Sigmoid colon (tissue), 7 donors: ENCODE results near the gene CD52. TPM values are rescaled to one million over a fixed set of nuclear protein-coding genes. Genes with fewer than 3 reads are reported as not detected.

Experiments used
- DNase-seq: peaks from one replicate; pipeline ENCODE4 v3.0.0-alpha.2; 2019
- H3K27ac ChIP-seq, 4 donors: fragments of 200-600 bp; sonication (generic); one replicate each; pipeline ENCODE4 v1.5.1; 2016 to 2019; ENCODE audit warnings: mild to moderate bottlenecking in 1 of 4
- H3K27me3 ChIP-seq, 3 donors: fragments of 200-600 bp; sonication (generic); one replicate each; pipeline ENCODE4 v1.5.1; 2019; ENCODE audit warnings: mild to moderate bottlenecking in 1 of 3
- H3K36me3 ChIP-seq, 4 donors: fragments of 200-600 bp; sonication (generic); one replicate each; pipeline ENCODE4 v1.5.1; 2016 to 2019
- H3K4me1 ChIP-seq, 4 donors: fragments of 200-600 bp; sonication (generic); one replicate each; pipeline ENCODE4 v1.5.1; 2017 to 2019
- H3K4me3 ChIP-seq, 4 donors: fragments of 200-600 bp; sonication (generic); one replicate each; pipeline ENCODE4 v1.5.1; 2017 to 2019; ENCODE audit warnings: mild to moderate bottlenecking in 2 of 4, moderate library complexity in 1 of 4
- H3K9me3 ChIP-seq, 4 donors: fragments of 200-600 bp in 3 of 4; sonication (generic) in 3 of 4; one replicate each; pipeline versions ENCODE4 v1.5.1 to v1.6.1; 2013 to 2019
- CTCF ChIP-seq, 4 experiments: fragments of 450-650 bp in 3 of 4; fragments of 200-600 bp in 1 of 4; IDR thresholded peaks; one replicate each; pipeline ENCODE4 v1.5.1; 2016 to 2019; ENCODE audit warnings: antibody characterized with exemption in 4 of 4, mild to moderate bottlenecking in 3 of 4, moderate library complexity in 2 of 4
- EP300 ChIP-seq, 4 donors: sonication (generic); formaldehyde crosslinking; IDR thresholded peaks; one replicate each; pipeline ENCODE4 v1.6.1; 2017; ENCODE audit warnings: antibody characterized with exemption in 4 of 4
- POLR2A ChIP-seq, 2 donors: fragments of 450-650 bp; IDR thresholded peaks; one replicate each; pipeline ENCODE4 v1.6.1; 2016; ENCODE audit warnings: antibody characterized with exemption in 2 of 2, mild to moderate bottlenecking in 2 of 2, moderate library complexity in 2 of 2
- POLR2AphosphoS5 ChIP-seq, 4 donors: sonication (generic); formaldehyde crosslinking; IDR thresholded peaks; one replicate each; pipeline ENCODE4 v1.6.1; 2017; ENCODE audit warnings: antibody characterized with exemption in 4 of 4
- WGBS, 2 donors: extraction: QIAGEN DNeasy Blood & Tissue Kit; methylation state at CpG; one replicate each; pipeline ENCODE4 v1.1.7; 2013; 5-methylcytosine and 5-hydroxymethylcytosine counted together
- intact Hi-C: fragments of 100-400 bp; cut with DNase I; formaldehyde crosslinking; loops from one replicate; pipeline ENCODE4 v1.15.1; 2023
- polyA plus RNA-seq, 3 donors: library from polyadenylated mRNA; stranded (reverse); fragments of 200-250 nt; gene quantifications; one replicate each; pipeline ENCODE4 v1.2.3, GENCODE V29; 2013
- total RNA-seq, 4 donors: library from RNA; depleted of rRNA; stranded (reverse); fragments of >200 nt; gene quantifications; one replicate each; pipeline ENCODE4 v1.1.0, GENCODE V29; 2016
- donor health status: healthy with polysubstance abuse.
- donor health status: Bipolar disorder and iron deficiency.
- donor health status: healthy.

The CD52 gene
- total and polyA plus RNA-seq, 7 donors = 1.6 to 556 (median 19.8) TPM; not detected in 2

- intact Hi-C loops = no loop called here
- H3K9me3 ChIP-seq = no peaks in the 10 kb centered on the region
- TF ChIP-seq POLR2A (IDR thresholded peaks at IDR 0.05) (no peak), POLR2AphosphoS5 (IDR thresholded peaks at IDR 0.05) (no peak), EP300 (IDR thresholded peaks at IDR 0.05) (no peak), CTCF (IDR thresholded peaks at IDR 0.05) (no peak)
- H3K4me3 ChIP-seq = no peak overlapping the region
- no peak for DNase-seq
- H3K36me3 ChIP-seq = no peaks in the 10 kb centered on the region
- whole genome bisulfite sequencing, 2 donors = 89 to 96% methylated on average over 3 of the region's 3 CpGs
- peaks cover 26 to 74% (median 55%) of the 10 kb centered on the region in 3 donors for H3K27me3 ChIP-seq
- no peak overlapping the region for H3K27ac ChIP-seq
- peaks cover 0 to 12% (median 12%) of the 10 kb centered on the region in 4 donors for H3K4me1 ChIP-seq
Observed at GRCh38 chr1:26362331-26362730, 44.6 kb downstream of the CD52 start.

- H3K4me3 ChIP-seq = no peak overlapping the region
- peak; percentile 71 for DNase-seq
- no peaks in the 10 kb centered on the region for H3K36me3 ChIP-seq
- H3K27me3 ChIP-seq = peaks cover 26 to 71% (median 47%) of the 10 kb centered on the region in 3 donors
- no peaks in the 10 kb centered on the region for H3K9me3 ChIP-seq
- intact Hi-C loops = no loop called here
- 22 to 34% methylated on average over 26 of the region's 26 CpGs for WGBS, 2 donors
- H3K27ac ChIP-seq = no peak overlapping the region
- H3K4me1 ChIP-seq = peaks cover 0 to 12% (median 12%) of the 10 kb centered on the region in 4 donors
- TF ChIP-seq CTCF (IDR thresholded peaks at IDR 0.05) = peak; percentile 26 to 81 (median 67)
- TF ChIP-seq POLR2AphosphoS5 (IDR thresholded peaks at IDR 0.05) = no peak
Observed at GRCh38 chr1:26363549-26364448, 46.0 kb downstream of the CD52 start.

- peaks cover 0 to 10% (median 10%) of the 10 kb centered on the region in 4 donors for H3K4me1 ChIP-seq
- no peak overlapping the region for H3K27ac ChIP-seq
- H3K4me3 ChIP-seq = no peak overlapping the region
- no peaks in the 10 kb centered on the region for H3K36me3 ChIP-seq
- no peak for DNase-seq
- intact Hi-C loops = no loop called here
- no peaks in the 10 kb centered on the region for H3K9me3 ChIP-seq
- TF ChIP-seq EP300 (IDR thresholded peaks at IDR 0.05) (no peak), POLR2AphosphoS5 (IDR thresholded peaks at IDR 0.05) (no peak), POLR2A (IDR thresholded peaks at IDR 0.05) (no peak), CTCF (IDR thresholded peaks at IDR 0.05) (no peak)
- 59 to 81% methylated on average over 9 of the region's 9 CpGs for WGBS, 2 donors
- peaks cover 24 to 63% (median 44%) of the 10 kb centered on the region in 3 donors for H3K27me3 ChIP-seq
Observed at GRCh38 chr1:26364956-26365355, 47.2 kb downstream of the CD52 start.

- Histone ChIP-seq H3K4me3 (no peak overlapping the region), H3K9me3 (no peaks in the 10 kb centered on the region), H3K36me3 (no peaks in the 10 kb centered on the region), H3K4me1 (no peaks in the 10 kb centered on the region), H3K27me3 (peaks cover 3 to 38% (median 22%) of the 10 kb centered on the region in 3 donors), H3K27ac (no peak overlapping the region)
- peak; percentile 41 for DNase-seq
- intact Hi-C loops = no loop called here
- TF ChIP-seq POLR2AphosphoS5 (IDR thresholded peaks at IDR 0.05) (no peak), EP300 (IDR thresholded peaks at IDR 0.05) (no peak), CTCF (IDR thresholded peaks at IDR 0.05) (no peak), POLR2A (IDR thresholded peaks at IDR 0.05) (no peak)
- WGBS, 2 donors = 86 to 90% methylated on average over 6 of the region's 6 CpGs
Observed at GRCh38 chr1:26367441-26367840, 49.7 kb downstream of the CD52 start.
